Astrocyte of the spinal cord (primary cell): ENCODE measurements around the gene KLHL8.
A peak's percentile ranks its signal among the peaks of the same experiment; 100 is the strongest.

Experiments used
- DNase-seq: peaks from one replicate; pipeline ENCODE4 v3.0.0; 2011; ENCODE audit warnings: low read depth, low spot score
- H3K4me3 ChIP-seq: 2 replicates; pipeline ENCODE4 v1.5.1; 2011; ENCODE audit warnings: low read depth, mild to moderate bottlenecking, low read length, moderate library complexity
- in situ Hi-C: cut with HindIII; loops from 2 replicates; pipeline ENCODE4 v1.10.0; 2017; ENCODE audit warnings: low sequenced_read_pairs
- TF ChIP-seq, protein P1 (sequence below): IDR thresholded peaks from 2 replicates; pipeline ENCODE4 v1.5.1; 2012; ENCODE audit warnings: low read depth, mild to moderate bottlenecking, low read length, inconsistent platforms

Gene KLHL8

DNA sequence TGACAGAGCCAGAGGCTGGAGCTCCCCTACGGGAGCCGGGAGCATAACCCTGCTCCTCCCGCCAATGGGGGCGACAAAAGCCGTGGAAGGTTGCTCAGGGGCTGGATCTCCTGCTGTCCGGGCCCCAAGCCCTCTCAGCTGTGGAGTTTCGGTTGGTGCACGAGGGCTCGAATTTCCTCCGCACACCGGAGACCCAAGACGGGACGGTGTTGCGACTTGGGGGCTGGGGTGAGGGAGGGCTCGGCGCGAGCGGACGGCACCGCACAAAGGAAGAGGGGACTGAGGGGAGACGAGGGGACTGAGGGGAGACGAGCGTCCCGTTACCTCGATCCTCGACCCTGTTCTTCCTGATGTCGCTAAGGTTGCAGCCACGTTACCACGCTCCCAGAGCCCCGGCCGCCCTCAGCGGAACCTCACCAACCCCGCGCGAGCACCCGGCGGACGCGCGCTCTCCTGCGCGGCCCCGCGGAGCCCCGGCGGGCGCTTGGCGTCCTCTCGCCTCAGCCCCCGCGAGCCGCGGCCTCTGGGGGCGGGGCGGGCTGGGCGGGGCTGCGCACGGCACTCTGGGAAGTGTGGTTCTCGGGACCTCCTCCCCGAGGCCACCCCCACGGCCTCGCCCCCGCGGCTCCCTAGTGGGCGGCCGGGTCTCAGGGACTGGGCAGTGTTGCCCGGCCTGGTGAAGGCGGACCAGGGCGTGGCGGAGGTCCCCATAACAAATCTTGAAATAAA lies at the start of gene KLHL8:
Gene KLHL8 (minus strand): TSS at position 525 of the 729 bp plus-strand sequence. CDS start 25,079 bp downstream, outside the sequence.
- peak; percentile 87 for DNase-seq
- TF ChIP-seq, protein P1, sequence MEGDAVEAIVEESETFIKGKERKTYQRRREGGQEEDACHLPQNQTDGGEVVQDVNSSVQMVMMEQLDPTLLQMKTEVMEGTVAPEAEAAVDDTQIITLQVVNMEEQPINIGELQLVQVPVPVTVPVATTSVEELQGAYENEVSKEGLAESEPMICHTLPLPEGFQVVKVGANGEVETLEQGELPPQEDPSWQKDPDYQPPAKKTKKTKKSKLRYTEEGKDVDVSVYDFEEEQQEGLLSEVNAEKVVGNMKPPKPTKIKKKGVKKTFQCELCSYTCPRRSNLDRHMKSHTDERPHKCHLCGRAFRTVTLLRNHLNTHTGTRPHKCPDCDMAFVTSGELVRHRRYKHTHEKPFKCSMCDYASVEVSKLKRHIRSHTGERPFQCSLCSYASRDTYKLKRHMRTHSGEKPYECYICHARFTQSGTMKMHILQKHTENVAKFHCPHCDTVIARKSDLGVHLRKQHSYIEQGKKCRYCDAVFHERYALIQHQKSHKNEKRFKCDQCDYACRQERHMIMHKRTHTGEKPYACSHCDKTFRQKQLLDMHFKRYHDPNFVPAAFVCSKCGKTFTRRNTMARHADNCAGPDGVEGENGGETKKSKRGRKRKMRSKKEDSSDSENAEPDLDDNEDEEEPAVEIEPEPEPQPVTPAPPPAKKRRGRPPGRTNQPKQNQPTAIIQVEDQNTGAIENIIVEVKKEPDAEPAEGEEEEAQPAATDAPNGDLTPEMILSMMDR, result no peak
- H3K4me3 ChIP-seq, result peak within 1 kb of the TSS; percentile 99
- in situ Hi-C loops, result no loop called here

DNA sequence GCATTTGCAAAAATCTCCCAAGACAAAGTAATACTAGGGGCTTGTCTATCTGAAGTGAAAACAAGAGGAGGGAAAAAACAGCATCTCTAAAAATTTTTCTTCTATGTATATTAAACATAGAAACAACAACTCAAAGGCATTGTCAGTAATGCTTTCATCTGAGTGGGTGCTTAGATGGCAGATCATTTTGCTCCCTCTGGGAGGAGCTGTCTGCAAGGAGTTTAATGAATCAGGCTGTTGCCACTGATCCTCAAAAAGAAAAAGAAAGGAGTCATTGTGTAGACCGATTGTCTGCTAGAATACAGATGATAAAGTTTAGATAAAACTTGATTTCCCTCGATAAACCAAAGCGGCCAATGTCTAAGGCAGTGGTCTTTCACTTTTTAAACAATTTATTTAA lies 49.7 kb upstream of the KLHL8 start:
- TF ChIP-seq, protein P1, result peak; percentile 62
- DNase-seq, result peak; percentile 51
- in situ Hi-C loops, result no loop called here
- no peak overlapping the region for H3K4me3 ChIP-seq

DNA sequence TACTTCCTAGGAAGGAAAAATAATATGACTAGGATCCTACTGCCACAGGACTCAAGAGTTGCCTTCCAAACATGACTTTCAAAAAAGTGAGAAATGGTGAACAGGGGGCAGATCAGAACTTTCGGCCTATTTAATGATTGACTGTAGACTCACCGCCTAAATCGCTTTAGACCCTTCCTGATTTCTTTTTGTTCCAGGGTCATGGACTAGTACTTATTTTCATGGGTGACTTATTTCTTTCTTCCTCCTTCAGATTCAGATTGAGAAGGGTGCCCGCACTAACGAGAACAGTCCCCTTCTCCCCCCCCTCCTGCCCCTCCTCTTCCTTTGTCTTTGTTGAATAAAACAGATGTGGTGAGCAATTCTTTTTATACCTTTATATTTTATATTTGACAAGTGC lies 48.0 kb upstream of the KLHL8 start:
- in situ Hi-C loops, result no loop called here
- no peak overlapping the region for H3K4me3 ChIP-seq
- TF ChIP-seq, protein P1, result no peak
- DNase-seq, result no peak

DNA sequence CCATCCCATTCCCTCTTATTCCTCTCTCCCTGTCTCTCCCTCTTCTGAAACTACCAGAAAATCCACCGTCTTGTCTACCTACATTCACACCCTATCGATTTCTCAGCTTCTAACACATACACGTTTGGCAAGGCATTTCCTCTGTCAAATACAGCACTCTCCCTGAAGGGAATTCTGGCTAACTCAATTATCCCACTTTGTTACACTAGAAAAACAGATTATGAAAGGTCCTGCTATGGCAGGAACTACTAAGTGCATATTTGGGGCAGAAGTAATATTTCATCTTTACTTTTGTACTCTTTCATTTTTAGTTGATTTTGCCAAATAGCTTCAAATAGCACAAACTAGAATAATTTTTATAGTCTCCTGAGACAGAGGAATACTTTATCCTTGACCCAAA lies 46.6 kb upstream of the KLHL8 start:
- in situ Hi-C loops, result no loop called here
- H3K4me3 ChIP-seq, result no peak overlapping the region
- TF ChIP-seq, protein P1, result no peak
- no peak for DNase-seq

DNA sequence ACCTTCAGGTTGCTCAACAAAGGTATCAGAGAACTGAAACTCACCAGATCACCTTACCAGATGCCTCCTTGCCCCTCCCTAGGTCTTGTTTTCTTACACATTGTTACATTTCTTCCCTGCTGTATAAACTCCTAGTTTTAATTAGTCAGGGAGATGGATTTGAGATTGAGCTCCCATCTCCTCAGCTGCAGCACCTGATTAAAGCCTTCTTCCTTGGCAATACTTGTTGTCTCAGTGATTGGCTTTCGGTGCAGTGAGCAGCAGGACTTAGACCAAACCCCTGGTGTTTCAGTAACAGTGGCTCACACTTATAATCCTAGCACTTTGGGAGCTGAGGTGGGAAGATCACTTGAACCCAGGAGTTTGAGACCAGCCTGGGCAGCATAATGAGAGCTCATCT lies 42.5 kb upstream of the KLHL8 start:
- no peak overlapping the region for H3K4me3 ChIP-seq
- no peak for DNase-seq
- in situ Hi-C loops, result no loop called here
- TF ChIP-seq, protein P1, result no peak

DNA sequence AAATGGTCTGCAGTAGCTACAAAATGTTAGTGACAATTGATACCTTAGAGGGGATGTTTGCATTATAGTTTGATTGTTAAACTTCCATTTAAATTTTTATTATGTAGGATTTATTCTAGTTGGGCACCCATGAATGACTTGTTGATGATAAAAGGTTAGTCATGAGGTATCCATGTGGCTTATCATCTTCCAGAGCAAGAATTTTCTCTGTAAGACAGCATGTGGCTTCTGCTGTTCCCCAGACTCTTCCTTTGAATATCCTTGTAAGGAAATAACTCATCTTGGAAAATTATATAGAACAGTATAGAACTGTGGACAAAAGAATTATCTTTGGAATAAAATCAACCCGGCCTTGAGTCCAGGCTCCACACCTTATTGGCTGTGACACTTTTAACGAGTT lies 40.1 kb upstream of the KLHL8 start:
- in situ Hi-C loops, result no loop called here
- H3K4me3 ChIP-seq, result no peak overlapping the region
- TF ChIP-seq, protein P1, result no peak
- DNase-seq, result no peak

DNA sequence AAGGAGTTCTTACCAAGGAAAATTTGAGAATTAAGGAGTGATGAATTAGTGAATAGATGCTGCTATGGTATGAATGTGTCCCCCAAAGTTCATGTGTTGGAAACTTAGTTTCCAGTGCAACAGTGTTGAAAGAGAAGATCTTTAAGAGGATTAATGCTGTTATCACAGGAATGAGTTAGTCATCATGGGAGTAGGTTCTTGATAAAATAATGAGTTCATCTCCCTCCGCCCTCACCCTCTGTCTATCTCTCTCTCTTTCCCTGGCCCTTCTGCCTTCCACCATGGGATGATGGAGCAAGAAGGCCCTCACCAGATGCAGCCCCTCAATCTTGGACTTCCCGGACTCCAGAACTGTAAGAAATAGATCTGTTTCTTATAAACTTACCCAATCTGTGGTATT lies 38.3 kb upstream of the KLHL8 start:
- no peak for DNase-seq
- no peak overlapping the region for H3K4me3 ChIP-seq
- in situ Hi-C loops, result no loop called here
- TF ChIP-seq, protein P1, result no peak
